HepG2 (cell line): Measurements from ENCODE around the gene TKFC. TPM values are rescaled to one million over a fixed set of nuclear protein-coding genes. Genes with fewer than 3 reads are reported as not detected.
A peak's percentile ranks its signal among the peaks of the same experiment; 100 is the strongest.

Source experiments
- BRD4 ChIP-seq: sonication (generic); formaldehyde crosslinking; IDR thresholded peaks from 2 replicates; pipeline ENCODE4 v1.4.0; 2020; ENCODE audit warnings: missing genetic modification reagents
- RBFOX2 ChIP-seq: fragments of 200-400 bp; formaldehyde crosslinking; IDR thresholded peaks from 2 replicates; pipeline ENCODE4 v1.6.1; 2017; ENCODE audit warnings: low read depth, mild to moderate bottlenecking, low read length
- SAFB2 ChIP-seq: sonication (generic); formaldehyde crosslinking; IDR thresholded peaks from 2 replicates; pipeline ENCODE4 v1.5.1; 2020; ENCODE audit warnings: missing genetic modification reagents, low read depth, mild to moderate bottlenecking, borderline replicate concordance
- SAP130 ChIP-seq: IDR thresholded peaks from 2 replicates; pipeline ENCODE4 v1.6.1; 2016; ENCODE audit warnings: low read depth
- ZNF12 ChIP-seq: sonication (generic); formaldehyde crosslinking; IDR thresholded peaks from 2 replicates; pipeline ENCODE4 v1.5.0; 2020; ENCODE audit warnings: missing genetic modification reagents
- ZNF235 ChIP-seq: sonication (generic); formaldehyde crosslinking; IDR thresholded peaks from 2 replicates; pipeline ENCODE4 v1.8.1; 2023; ENCODE audit warnings: mild to moderate bottlenecking, missing genetic modification reagents, borderline replicate concordance
- ZNF350 ChIP-seq: sonication (generic); formaldehyde crosslinking; IDR thresholded peaks from 2 replicates; pipeline ENCODE4 v1.4.0; 2020; ENCODE audit warnings: mild to moderate bottlenecking, low read depth, missing genetic modification reagents, borderline replicate concordance
- ZNF556 ChIP-seq: sonication (generic); formaldehyde crosslinking; IDR thresholded peaks from 2 replicates; pipeline ENCODE4 v1.4.0; 2020; ENCODE audit warnings: mild to moderate bottlenecking, missing genetic modification reagents, borderline replicate concordance
- ZNF788 ChIP-seq: sonication (generic); formaldehyde crosslinking; IDR thresholded peaks from 2 replicates; pipeline ENCODE4 v1.5.0; 2020; ENCODE audit warnings: mild to moderate bottlenecking, missing genetic modification reagents, borderline replicate concordance
- polyA plus RNA-seq, 8 experiments: library from polyadenylated mRNA; depleted of rRNA in 3 of 8; stranded (reverse) in 7 of 8; unstranded in 1 of 8; fragments of >200 nt; fragmentation: Illumina TruSeq in 4 of 8; extraction: Trizol in 4 of 8; gene quantifications; 2 replicates each; pipeline versions ENCODE4 v1.2.1 to v1.2.3, GENCODE V29; 2011 to 2016; ENCODE audit warnings: low read depth in 4 of 8, missing spikeins in 1 of 8, mixed read lengths in 1 of 8; ENCODE audit not compliant: insufficient read depth in 1 of 8
- total RNA-seq, 5 experiments: library from RNA; depleted of rRNA; stranded (reverse); fragments of >200 nt; fragmentation: Illumina TruSeq; extraction: Trizol; gene quantifications; 2 replicates each; pipeline ENCODE4 v1.2.3, GENCODE V29; 2016; ENCODE audit warnings: low read depth in 1 of 5
- TF ChIP-seq, protein P1 (sequence below): sonication (generic); formaldehyde crosslinking; IDR thresholded peaks from 2 replicates; pipeline ENCODE4 v1.4.0; 2020; ENCODE audit warnings: mild to moderate bottlenecking, missing genetic modification reagents
- TF ChIP-seq, protein P2 (sequence below): sonication (generic); formaldehyde crosslinking; IDR thresholded peaks from one replicate; pipeline ENCODE4 v1.5.1; 2020; ENCODE audit warnings: mild to moderate bottlenecking, missing genetic modification reagents; ENCODE audit errors: not compliant biosample characterization

TKFC gene
- total and polyA plus RNA-seq, 2 of the 13 experiments (the other 11 are each of a cell fraction or from before 2014, with no cell fraction given) = 147 to 197 TPM

DNA sequence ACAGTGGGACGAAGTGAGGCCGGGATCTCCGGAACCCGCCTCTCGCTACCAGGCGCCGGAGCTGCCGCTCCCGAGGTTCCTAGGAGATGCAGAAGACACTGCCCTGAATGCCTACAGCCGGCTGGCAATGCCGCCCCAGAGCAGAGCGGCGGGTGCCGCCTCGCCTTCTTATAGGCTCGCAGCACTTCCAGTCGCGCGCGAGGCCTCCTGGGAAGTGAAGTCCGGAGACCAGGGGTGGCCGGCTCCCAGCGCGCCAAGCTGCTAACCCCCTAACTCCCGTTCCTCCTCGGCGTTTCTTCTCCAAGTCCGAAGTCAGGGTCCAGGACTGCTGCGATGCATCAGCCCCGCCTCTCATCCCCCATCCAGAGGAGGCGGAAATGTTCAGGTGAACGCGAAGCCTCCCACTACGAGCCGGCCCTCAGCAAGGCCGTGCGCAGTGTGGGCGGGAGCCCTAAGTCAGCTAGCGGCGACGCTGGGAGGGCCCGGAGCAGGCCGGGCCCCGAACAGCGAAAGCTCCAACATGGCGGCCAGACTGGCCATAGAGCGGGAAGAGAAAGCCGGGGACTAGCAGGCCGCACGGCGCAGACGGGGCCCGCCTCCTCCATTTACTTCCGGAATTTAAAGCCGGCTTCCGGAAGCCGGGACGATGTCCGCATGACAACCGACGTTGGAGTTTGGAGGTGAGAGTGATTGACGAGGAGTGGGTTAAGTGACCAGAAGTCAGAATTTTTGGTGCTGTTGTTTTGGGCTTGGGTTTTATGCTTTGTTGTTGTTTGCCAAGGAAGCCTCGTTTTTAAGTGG lies 28.9 kb downstream of the TKFC start, which contains the start of the genes CYB561A3 and TMEM138 (continued):
- TF ChIP-seq, protein P1, sequence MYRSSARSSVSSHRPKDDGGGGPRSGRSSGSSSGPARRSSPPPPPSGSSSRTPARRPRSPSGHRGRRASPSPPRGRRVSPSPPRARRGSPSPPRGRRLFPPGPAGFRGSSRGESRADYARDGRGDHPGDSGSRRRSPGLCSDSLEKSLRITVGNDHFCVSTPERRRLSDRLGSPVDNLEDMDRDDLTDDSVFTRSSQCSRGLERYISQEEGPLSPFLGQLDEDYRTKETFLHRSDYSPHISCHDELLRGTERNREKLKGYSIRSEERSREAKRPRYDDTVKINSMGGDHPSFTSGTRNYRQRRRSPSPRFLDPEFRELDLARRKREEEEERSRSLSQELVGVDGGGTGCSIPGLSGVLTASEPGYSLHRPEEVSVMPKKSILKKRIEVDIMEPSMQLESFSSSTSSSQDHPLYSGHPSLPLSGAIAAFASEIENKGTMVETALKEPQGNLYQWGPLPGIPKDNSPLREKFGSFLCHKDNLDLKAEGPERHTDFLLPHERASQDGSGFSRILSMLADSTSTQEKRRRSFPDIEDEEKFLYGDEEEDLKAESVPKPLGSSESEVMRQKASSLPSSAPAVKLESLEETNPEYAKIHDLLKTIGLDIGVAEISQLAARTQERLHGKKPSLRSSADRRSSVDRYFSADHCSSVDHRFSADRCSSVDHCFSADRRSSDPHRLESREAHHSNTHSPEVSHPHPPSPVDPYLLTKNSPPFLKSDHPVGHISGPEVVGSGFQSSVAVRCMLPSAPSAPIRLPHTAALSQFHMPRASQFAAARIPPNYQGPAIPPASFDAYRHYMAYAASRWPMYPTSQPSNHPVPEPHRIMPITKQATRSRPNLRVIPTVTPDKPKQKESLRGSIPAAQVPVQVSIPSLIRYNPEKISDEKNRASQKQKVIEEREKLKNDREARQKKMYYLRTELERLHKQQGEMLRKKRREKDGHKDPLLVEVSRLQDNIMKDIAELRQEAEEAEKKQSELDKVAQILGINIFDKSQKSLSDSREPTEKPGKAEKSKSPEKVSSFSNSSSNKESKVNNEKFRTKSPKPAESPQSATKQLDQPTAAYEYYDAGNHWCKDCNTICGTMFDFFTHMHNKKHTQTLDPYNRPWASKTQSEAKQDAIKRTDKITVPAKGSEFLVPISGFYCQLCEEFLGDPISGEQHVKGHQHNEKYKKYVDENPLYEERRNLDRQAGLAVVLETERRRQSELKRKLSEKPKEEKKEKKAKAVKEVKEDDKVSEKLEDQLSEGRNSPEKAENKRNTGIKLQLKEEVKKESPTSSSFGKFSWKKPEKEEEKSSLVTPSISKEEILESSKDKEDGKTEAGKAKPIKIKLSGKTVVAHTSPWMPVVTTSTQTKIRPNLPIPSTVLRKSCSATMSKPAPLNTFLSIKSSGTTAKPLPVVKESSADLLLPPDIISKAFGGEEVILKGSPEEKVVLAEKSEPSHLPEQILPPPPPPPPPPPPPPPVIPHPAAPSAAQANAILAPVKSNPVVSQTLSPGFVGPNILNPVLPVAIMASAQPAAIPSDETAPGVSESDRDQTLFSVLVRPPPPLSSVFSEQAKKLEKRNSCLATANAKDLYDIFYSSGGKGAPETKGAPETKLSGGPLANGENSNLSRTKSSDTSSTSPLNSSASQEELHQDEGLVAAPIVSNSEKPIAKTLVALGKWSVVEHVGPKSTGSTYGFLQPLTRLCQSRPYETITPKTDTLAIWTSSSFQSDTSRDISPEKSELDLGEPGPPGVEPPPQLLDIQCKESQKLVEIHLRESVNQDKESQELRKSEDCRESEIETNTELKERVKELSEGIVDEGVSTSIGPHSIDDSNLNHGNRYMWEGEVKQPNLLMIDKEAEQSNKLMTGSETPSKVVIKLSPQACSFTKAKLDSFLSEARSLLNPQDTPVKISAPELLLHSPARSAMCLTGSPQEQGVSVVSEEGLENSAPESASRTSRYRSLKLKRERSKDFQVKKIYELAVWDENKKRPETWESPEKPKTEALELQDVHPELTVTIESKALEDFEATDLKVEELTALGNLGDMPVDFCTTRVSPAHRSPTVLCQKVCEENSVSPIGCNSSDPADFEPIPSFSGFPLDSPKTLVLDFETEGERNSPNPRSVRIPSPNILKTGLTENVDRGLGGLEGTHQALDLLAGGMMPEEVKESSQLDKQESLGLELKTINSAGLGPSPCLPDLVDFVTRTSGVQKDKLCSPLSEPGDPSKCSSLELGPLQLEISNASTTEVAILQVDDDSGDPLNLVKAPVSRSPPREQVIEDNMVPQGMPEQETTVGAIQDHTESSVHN = peak; percentile 58; the same call in 1 of the 2 replicates
- peak; percentile 76; the same call in 1 of the 2 replicates for TF ChIP-seq SAFB2 (CRISPR knock-in tag)
- TF ChIP-seq ZNF350 (CRISPR knock-in tag) = peak; percentile 87; the same call in 1 of the 2 replicates
- peak; percentile 42; the same call in 1 of the 2 replicates for TF ChIP-seq ZNF788 (CRISPR knock-in tag)
- peak; percentile 61; the same call in 1 of the 2 replicates for TF ChIP-seq ZNF12 (CRISPR knock-in tag)
- peak; percentile 81; the same call in 1 of the 2 replicates for TF ChIP-seq ZNF556
- TF ChIP-seq BRD4 (CRISPR knock-in tag) = peak; percentile 96; the same call in 1 of the 2 replicates
- peak; percentile 93 for TF ChIP-seq RBFOX2
- peak; percentile 86; the same call in 1 of the 2 replicates for TF ChIP-seq ZNF235 (CRISPR knock-in tag)
- TF ChIP-seq SAP130 (CRISPR knock-in tag) = peak; percentile 95
- TF ChIP-seq, protein P2, sequence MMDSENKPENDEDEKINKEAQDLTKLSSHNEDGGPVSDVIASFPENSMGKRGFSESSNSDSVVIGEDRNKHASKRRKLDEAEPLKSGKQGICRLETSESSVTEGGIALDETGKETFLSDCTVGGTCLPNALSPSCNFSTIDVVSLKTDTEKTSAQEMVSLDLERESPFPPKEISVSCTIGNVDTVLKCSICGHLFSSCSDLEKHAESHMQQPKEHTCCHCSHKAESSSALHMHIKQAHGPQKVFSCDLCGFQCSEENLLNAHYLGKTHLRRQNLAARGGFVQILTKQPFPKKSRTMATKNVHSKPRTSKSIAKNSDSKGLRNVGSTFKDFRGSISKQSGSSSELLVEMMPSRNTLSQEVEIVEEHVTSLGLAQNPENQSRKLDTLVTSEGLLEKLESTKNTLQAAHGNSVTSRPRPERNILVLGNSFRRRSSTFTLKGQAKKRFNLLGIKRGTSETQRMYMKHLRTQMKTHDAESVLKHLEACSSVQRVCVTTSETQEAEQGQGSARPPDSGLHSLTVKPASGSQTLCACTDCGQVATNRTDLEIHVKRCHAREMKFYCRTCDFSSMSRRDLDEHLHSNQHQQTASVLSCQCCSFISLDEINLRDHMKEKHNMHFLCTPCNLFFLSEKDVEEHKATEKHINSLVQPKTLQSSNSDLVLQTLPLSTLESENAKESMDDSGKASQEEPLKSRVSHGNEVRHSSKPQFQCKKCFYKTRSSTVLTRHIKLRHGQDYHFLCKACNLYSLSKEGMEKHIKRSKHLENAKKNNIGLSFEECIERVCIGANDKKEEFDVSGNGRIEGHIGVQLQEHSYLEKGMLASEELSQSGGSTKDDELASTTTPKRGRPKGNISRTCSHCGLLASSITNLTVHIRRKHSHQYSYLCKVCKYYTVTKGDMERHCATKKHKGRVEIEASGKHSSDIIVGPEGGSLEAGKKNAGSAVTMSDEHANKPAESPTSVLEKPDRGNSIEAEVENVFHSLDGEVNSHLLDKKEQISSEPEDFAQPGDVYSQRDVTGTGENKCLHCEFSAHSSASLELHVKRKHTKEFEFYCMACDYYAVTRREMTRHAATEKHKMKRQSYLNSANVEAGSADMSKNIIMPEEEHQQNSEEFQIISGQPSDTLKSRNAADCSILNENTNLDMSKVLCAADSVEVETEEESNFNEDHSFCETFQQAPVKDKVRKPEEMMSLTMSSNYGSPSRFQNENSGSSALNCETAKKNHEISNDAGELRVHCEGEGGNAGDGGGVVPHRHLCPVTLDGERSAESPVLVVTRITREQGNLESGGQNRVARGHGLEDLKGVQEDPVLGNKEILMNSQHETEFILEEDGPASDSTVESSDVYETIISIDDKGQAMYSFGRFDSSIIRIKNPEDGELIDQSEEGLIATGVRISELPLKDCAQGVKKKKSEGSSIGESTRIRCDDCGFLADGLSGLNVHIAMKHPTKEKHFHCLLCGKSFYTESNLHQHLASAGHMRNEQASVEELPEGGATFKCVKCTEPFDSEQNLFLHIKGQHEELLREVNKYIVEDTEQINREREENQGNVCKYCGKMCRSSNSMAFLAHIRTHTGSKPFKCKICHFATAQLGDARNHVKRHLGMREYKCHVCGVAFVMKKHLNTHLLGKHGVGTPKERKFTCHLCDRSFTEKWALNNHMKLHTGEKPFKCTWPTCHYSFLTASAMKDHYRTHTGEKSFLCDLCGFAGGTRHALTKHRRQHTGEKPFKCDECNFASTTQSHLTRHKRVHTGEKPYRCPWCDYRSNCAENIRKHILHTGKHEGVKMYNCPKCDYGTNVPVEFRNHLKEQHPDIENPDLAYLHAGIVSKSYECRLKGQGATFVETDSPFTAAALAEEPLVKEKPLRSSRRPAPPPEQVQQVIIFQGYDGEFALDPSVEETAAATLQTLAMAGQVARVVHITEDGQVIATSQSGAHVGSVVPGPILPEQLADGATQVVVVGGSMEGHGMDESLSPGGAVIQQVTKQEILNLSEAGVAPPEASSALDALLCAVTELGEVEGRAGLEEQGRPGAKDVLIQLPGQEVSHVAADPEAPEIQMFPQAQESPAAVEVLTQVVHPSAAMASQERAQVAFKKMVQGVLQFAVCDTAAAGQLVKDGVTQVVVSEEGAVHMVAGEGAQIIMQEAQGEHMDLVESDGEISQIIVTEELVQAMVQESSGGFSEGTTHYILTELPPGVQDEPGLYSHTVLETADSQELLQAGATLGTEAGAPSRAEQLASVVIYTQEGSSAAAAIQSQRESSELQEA (CRISPR knock-in tag) = peak; percentile 46
